ENCODE results near the gene RAD52. TPM values are rescaled to one million over a fixed set of nuclear protein-coding genes. Genes with fewer than 3 reads are reported as not detected.

RAD52 gene
- total RNA-seq, 1 donor from 2014 or later, result 21.2 TPM

GRCh38 chr12:948238-948637, 1.3 kb downstream of the RAD52 start:
- Mint-ChIP-seq H3K9me3 (no peaks in the 10 kb centered on the region), H3K4me3 (peak overlapping the region; percentile 99), H3K36me3 (ENCODE audit: low read depth) (no peaks in the 10 kb centered on the region), H3K27me3 (ENCODE audit: low read depth) (no peaks in the 10 kb centered on the region), H3K27ac (ENCODE audit: unreplicated experiment) (no peak overlapping the region), H3K4me1 (peaks cover 21% of the 10 kb centered on the region)
- DNase-seq (ENCODE audit: low read depth, low spot score), result no peak
- no peak for TF ChIP-seq CTCF (conservative IDR thresholded peaks at IDR 0.05)

- H3K4me1 Mint-ChIP-seq, result peaks cover 21% of the 10 kb centered on the region
- no peak for DNase-seq (ENCODE audit: low read depth, low spot score)
- H3K4me3 Mint-ChIP-seq, result peak overlapping the region; percentile 76
- no peaks in the 10 kb centered on the region for H3K36me3 Mint-ChIP-seq (ENCODE audit: low read depth)
- H3K27ac Mint-ChIP-seq (ENCODE audit: unreplicated experiment), result no peak overlapping the region
- no peaks in the 10 kb centered on the region for H3K27me3 Mint-ChIP-seq (ENCODE audit: low read depth)
- TF ChIP-seq CTCF (conservative IDR thresholded peaks at IDR 0.05), result no peak
- H3K9me3 Mint-ChIP-seq, result no peaks in the 10 kb centered on the region
These were observed 2.9 kb downstream of the RAD52 start for GRCh38 chr12:946631-947030.

- H3K27me3 Mint-ChIP-seq (ENCODE audit: low read depth), result no peaks in the 10 kb centered on the region
- TF ChIP-seq CTCF (conservative IDR thresholded peaks at IDR 0.05), result no peak
- peak overlapping the region; percentile 76 for H3K4me3 Mint-ChIP-seq
- H3K4me1 Mint-ChIP-seq, result peaks cover 21% of the 10 kb centered on the region
- no peaks in the 10 kb centered on the region for H3K9me3 Mint-ChIP-seq
- no peak for DNase-seq (ENCODE audit: low read depth, low spot score)
- H3K36me3 Mint-ChIP-seq (ENCODE audit: low read depth), result no peaks in the 10 kb centered on the region
- no peak overlapping the region for H3K27ac Mint-ChIP-seq (ENCODE audit: unreplicated experiment)
These were observed 3.3 kb downstream of the RAD52 start for GRCh38 chr12:946212-946611.

GRCh38 chr12:944211-944610, 5.3 kb downstream of the RAD52 start:
- TF ChIP-seq CTCF (conservative IDR thresholded peaks at IDR 0.05), result no peak
- H3K9me3 Mint-ChIP-seq, result no peaks in the 10 kb centered on the region
- no peak overlapping the region for H3K27ac Mint-ChIP-seq (ENCODE audit: unreplicated experiment)
- DNase-seq (ENCODE audit: low read depth, low spot score), result no peak
- H3K27me3 Mint-ChIP-seq (ENCODE audit: low read depth), result no peaks in the 10 kb centered on the region
- H3K36me3 Mint-ChIP-seq (ENCODE audit: low read depth), result peaks cover 10% of the 10 kb centered on the region
- H3K4me1 Mint-ChIP-seq, result peaks cover 17% of the 10 kb centered on the region
- H3K4me3 Mint-ChIP-seq, result peak overlapping the region; percentile 57

- no peak for DNase-seq (ENCODE audit: low read depth, low spot score)
- Mint-ChIP-seq H3K27ac (ENCODE audit: unreplicated experiment) (no peak overlapping the region), H3K4me1 (peaks cover 9% of the 10 kb centered on the region), H3K36me3 (ENCODE audit: low read depth) (peaks cover 13% of the 10 kb centered on the region), H3K27me3 (ENCODE audit: low read depth) (no peaks in the 10 kb centered on the region), H3K4me3 (no peak overlapping the region), H3K9me3 (no peaks in the 10 kb centered on the region)
- TF ChIP-seq CTCF (conservative IDR thresholded peaks at IDR 0.05), result no peak
These were observed 6.4 kb downstream of the RAD52 start for GRCh38 chr12:943051-943450.

- Mint-ChIP-seq H3K4me1 (no peaks in the 10 kb centered on the region), H3K27me3 (ENCODE audit: low read depth) (no peaks in the 10 kb centered on the region), H3K9me3 (no peaks in the 10 kb centered on the region), H3K4me3 (no peak overlapping the region), H3K27ac (ENCODE audit: unreplicated experiment) (no peak overlapping the region), H3K36me3 (ENCODE audit: low read depth) (peaks cover 16% of the 10 kb centered on the region)
- TF ChIP-seq CTCF (conservative IDR thresholded peaks at IDR 0.05), result no peak
- no peak for DNase-seq (ENCODE audit: low read depth, low spot score)
These were observed 10.7 kb downstream of the RAD52 start for GRCh38 chr12:938810-939209.

Data from neural crest cell (in vitro differentiated cells).